NCI-H2107 treated with DMSO at 0.1 percent for 48 hours (cell line): Measurements from ENCODE around the gene SART1.
"Not testable (repeated sequence)": the region's sequence is repeated elsewhere in the genome, so short reads cannot be mapped to it uniquely, and the experiment has no call there.

Experiments
- DNase-seq: peaks from one replicate; lab custom pipeline; 2025; ENCODE audit not compliant: unreplicated experiment; lab: John Stamatoyannopoulos, UW

The SART1 gene

DNA sequence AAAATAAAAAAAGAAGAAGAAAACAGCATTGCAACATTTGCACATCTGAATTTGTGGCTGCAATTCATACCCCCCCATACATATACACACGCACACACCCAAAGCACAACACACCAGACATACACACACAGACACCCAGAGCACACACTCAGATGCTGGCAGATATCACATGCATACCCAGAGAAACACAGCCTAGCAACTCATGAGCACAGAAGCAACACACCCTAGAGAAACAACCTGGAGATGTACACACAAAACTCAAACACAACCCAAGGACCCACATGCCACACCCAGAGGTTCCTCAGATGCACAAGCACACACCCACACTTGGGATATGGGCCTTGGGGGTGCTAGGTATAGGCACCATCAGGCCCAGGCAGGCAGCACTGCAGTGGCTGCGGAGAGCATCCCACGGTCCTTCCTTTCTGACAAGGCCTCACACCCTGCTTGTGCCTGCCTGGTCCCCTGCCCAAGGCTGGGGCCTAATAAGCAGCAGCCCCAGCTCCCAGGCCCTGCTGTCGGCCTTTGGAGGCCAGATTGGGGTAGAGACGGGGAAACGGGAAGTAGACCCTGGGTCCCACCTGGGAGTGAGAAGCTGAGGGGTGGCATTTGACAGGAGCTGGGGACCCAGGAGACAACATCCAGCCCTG is 53.4 kb downstream of the SART1 start:
- DNase-seq = no peak

DNA sequence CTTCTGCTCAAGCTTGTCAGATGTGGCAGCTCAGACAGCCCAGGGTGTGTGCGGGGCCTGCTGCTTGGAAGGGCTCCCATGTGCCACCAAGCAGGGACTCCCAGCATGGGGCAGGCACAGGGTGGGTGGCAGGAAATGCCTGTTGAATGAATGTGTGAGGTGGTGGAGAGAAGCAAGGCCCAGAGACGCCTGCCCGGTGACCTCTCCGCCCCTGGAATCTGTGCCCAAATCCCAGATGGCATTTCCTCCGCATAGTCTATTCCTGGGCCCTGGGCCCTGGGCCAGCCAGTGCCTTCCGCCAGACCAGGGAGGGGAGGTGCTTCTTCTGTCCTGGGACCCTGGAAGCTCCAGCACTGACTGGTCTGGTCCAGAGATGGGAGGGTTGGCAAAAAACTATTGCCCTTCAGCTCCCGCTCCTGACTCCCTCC is 53.9 kb downstream of the SART1 start:
- no peak for DNase-seq

DNA sequence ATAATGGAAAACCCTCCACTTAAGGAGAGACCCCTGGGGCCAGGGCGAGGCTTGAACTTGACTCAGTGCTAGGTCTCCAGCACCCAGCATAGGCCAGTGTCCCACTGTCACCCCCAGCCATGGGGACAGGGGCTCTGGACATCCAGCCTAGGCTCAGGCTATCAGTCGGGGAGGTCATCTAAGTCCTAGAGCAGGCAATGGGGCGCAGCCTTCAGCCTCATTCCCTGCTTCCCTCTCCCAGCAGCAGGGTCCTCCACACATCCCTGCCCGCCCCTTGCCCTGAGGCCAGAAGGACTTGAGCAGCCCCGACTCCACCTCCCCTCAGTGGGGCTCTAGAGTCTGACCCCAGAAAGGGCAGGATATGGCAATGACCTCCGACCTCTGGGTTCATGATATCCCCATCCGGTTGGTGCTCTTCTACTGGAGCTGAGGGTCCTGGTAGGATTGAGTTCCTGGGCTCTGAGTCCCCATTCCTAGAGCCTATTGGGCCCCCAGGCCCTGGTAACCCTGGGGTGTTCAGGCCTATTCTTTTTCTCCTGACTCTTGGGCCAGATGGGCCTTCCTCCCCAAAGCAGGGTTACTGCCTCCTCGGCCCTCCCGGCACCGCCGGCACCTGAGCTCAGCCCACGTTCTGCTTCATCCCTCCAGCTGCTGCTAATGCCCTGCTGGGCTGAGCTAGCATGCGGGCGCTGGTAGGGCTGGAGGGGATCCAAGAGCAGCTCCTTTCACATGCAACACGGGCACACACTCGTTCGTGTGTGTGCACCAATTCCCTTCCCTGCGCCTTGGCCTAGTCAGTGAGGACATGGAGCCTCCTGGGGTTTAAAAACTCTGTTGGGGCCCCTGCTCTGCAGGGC is 54.6 kb downstream of the SART1 start:
- DNase-seq = no peak

DNA sequence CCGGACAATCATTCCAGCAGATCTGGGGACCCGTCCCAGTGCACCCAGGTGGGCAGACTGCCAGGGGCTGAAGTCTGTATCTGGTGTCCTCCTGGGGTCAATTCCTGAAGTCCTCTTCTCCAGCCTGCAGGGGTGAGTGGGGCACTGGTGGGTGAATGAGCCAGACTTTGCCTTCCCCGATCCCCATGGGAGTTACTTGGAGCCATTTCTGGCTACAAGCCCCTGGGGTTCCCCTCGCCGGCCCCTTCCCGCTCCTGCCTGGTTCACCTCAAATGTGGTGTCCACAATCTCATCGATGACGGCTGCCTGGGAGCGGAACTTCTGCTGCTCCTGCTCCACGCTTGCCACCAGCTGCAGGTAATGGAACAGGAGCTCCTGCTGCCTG is 55.3 kb downstream of the SART1 start:
- DNase-seq = no peak

DNA sequence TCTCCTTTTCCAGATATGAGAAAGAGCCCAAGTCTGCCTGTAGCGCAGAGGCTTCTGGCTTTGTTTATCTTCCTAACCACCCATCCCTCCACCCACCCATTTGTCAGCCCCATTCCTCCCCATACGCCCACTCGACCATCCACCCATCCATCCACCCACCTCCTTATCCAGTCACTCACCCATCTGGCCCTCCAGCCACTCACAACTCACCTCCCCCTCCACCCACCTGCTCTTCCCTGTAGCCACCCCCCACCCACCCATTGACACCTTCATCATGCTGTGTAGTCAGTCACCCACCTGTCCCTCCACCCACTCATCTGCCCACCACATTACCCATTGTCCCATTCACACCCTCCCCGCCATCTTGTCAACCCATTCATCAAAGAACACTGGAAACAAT is 55.8 kb downstream of the SART1 start:
- DNase-seq = no peak

DNA sequence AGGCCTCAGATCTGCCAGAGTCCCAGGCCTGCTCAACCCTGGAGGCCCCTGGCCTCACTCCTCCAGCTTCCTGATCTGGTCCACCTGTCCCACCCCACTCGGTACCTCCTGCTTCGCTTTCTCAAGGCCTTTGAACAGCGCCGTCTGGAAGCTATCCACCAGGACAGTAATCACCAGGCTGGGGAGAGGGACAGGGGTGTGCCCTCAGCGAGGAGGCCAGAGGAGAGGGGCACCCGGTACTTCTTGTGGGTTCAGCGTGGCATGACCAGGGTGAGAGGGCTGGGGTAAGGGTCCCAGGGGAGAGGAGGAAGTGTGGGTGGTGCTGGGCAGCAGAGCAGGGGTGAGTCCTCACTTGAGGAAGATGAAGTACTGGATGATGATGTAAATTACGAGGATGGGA is 58.7 kb downstream of the SART1 start:
- no peak for DNase-seq

DNA sequence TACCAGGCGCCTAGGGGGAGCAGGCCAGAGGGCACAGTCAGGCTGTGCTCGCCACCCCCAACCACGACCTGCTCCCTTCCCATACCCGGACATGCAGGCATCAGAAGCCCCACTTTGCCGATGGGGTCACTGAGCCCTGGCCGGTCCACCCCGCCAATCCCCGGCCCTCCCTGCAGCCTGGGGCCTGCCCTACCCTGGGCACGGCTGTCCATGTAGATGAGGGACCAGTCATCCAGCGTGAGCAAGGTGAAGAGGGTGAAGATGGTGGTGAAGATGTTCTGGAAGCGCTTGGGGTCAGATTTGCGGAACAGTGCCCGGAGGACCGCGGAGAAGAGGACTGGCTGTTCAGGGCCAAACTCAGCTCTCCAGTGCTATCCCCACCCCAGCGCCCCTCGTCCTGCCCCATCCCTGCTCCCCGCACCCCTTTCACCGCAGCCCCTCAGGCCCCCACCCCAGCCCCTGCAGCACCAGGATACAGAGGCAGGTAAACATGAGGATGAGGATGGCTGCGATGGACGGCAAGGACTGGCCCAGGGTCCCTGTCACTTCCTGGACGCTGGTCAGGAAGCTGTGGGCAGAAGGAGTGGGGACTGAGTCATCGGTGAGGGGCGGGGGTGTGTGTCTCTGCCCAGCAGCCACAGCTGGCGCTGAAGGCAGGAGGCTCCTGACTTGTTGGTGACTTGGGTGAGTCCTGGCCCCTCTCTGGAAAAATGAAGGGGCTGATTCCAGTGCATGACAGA is 59.3 kb downstream of the SART1 start:
- no peak for DNase-seq

DNA sequence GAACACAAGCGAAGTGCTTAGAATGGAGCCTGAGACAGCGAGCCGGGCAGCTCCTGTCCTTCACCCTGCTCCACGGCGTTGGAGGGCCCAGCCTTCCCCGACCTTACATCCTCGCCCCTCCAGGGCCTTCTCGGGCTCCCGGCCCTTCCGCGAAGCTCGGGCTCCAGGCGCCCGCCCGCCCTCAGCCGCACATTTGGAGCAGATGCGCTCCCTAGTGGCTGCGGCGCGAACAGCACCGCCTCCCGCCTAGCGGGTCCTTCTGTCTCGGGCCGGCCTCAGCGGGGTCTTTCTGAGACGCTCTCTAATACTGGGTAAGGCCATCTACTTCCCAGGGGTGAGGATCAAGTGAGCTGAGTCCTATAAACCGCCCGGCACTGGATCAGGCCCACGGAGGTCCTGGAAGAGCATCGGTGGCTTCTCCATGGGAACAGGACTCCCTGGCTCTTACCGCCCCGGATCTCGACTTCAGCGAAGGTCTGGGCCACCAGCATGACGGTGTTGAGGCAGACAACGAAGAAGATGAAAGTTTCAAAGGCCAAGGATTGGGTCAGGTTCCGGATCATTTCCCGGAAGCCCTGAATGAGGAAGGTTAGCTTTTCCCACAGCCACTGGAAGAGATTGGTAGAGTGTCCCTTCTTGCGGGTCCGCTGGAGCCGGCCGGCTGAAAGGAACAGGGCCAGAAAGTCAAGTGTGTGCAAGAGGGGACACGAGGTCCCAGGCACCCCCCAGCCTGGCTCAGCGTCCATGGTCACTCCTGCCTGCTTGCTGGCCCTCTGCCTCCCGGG is 61.1 kb downstream of the SART1 start:
- no peak for DNase-seq

DNA sequence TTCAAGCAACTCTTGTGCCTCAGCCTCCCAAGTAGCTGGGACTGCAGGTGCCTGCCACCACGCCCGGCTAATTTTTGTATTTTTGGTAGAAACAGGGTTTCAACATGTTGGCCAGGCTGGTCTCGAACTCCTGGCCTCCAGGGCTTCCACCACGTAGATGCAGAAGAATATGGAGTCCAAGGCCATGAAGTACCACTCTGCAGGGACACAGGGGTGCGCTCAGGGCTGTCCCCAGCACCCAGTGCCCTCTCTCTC is 61.6 kb downstream of the SART1 start:
- not testable (repeated sequence) for DNase-seq

DNA sequence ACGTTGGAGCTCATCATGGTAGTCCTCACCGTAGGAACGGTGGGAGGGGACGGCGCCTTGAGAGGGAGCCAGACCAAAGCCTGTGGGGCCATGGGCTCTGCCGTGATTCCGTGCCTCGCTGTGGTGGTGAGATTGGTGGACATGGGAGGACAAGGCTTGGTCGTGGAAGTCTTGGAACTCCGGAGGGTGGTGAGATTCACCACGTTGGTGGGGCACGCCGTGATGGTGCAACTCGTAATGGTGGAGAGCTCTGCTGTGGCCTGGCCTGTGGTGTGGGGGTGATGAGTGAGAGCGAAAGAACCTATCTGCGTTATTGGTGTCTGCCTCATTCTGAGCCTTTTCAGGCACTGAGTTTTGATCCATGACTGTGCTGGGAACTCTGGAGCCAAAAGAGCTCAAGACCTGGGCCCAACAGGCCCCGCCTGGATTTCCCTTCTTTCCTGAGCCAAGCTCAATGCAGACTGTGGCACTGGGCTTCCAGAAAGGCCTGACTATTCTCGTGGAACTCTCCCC is 64.5 kb downstream of the SART1 start, which contains the start of gene CATSPER1:
CATSPER1 (minus strand) TSS at position 463 of the 513 bp plus-strand sequence; CDS start at position 363, 100 bp downstream.
- DNase-seq = no peak
